Measurements from ENCODE around the gene DOHH. TPM values are rescaled to one million over a fixed set of nuclear protein-coding genes. Genes with fewer than 3 reads are reported as not detected.

Gene DOHH
- total RNA-seq, 1 donor = 8.3 TPM

GRCh38 chr19:3441089-3441985 is 59.1 kb downstream of the DOHH start:
- peak; percentile 78 for DNase-seq (ENCODE audit: insufficient read length, low spot score, missing footprints)
- H3K79me2 ChIP-seq (ENCODE audit: insufficient read depth, low read length) = peaks cover 75% of the 10 kb centered on the region
- peaks cover 52% of the 10 kb centered on the region for H4K20me1 ChIP-seq (ENCODE audit: insufficient read depth, low read length)
- TF ChIP-seq CTCF (IDR thresholded peaks at IDR 0.05; ENCODE audit: extremely low read depth, low read depth, low read length) = no peak
- no peaks in the 10 kb centered on the region for H3K4me1 ChIP-seq (ENCODE audit: insufficient read depth, low read length)
- no peaks in the 10 kb centered on the region for H3K27me3 ChIP-seq (ENCODE audit: insufficient read depth, low read length)
- no peaks in the 10 kb centered on the region for H3K9me3 ChIP-seq (ENCODE audit: low read depth, low read length)
- no peak overlapping the region for H3K27ac ChIP-seq (ENCODE audit: low read depth, low read length)
- H3K4me3 ChIP-seq (ENCODE audit: insufficient read depth, low read length) = no peak overlapping the region
- H3K36me3 ChIP-seq (ENCODE audit: insufficient read depth, low read length) = peaks cover 63% of the 10 kb centered on the region
- no peak overlapping the region for H3K4me2 ChIP-seq (ENCODE audit: insufficient read depth, low read length)
- no peak overlapping the region for H2AFZ ChIP-seq (ENCODE audit: low read length)

Small RNA genes lying within 50 kb of the gene (small RNA-seq; reads per million reads assigned to genes)
- not detected for gene RF00212

Other genes with a start within 250 kb of the DOHH start
- gene NFIC, start 134.1 kb downstream of the DOHH start, total RNA-seq = 57.2 and 61.2 TPM in 2 replicates
- gene SMIM24, start 20.1 kb downstream of the DOHH start, total RNA-seq = not detected in 2 replicates
- not detected in 2 replicates for gene SMIM44, start 17.2 kb downstream of the DOHH start, total RNA-seq
- gene FZR1, start 5.6 kb upstream of the DOHH start, total RNA-seq = 36.6 and 39.5 TPM in 2 replicates
- not detected in 2 replicates for gene TEKTIP1, start 38.5 kb upstream of the DOHH start, total RNA-seq
- 92.5 and 104 TPM in 2 replicates for gene MFSD12, start 56.9 kb upstream of the DOHH start, total RNA-seq
- gene HMG20B, start 72.3 kb upstream of the DOHH start, total RNA-seq = 57.2 and 65.9 TPM in 2 replicates
- under 0.01 TPM in 1 of 2 replicates, not detected in the other for gene GIPC3, start 84.8 kb upstream of the DOHH start, total RNA-seq
- 1.4 and 1.5 TPM in 2 replicates for gene TBXA2R, start 106.2 kb upstream of the DOHH start, total RNA-seq
- gene CACTIN, start 126.1 kb upstream of the DOHH start, total RNA-seq = 17.4 and 19.9 TPM in 2 replicates
- 30.4 and 31.5 TPM in 2 replicates for gene PIP5K1C, start 199.8 kb upstream of the DOHH start, total RNA-seq
- not detected in 2 replicates for gene TJP3, start 207.7 kb upstream of the DOHH start, total RNA-seq